ENCODE results near the gene RAB5B.
"Not testable (repeated sequence)": the region's sequence is repeated elsewhere in the genome, so short reads cannot be mapped to it uniquely, and the experiment has no call there.

The RAB5B gene

GRCh38 chr12:55983232-55983842 is 9.5 kb downstream of the RAB5B start:
- no peak for DNase-seq (ENCODE audit: low spot score)

DNA sequence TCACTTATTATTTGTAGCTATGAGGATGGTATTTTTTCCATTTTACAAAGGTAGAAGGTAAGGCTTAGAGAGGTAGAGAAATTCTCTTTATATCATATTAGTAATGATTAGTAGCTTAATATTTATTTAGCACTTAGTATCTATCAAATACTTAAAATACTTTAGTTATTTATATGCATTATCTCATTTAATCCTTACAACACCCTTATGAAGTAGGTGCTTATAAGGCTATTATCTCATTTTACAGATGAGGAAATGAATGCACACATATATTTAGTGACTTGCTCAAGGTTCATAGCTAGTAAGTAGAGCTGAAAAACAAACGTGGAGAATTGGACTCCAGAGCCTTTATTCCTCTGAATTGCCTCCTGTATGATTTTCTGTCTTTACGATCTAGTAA is 11.0 kb downstream of the RAB5B start:
- no peak for DNase-seq (ENCODE audit: low spot score)

DNA sequence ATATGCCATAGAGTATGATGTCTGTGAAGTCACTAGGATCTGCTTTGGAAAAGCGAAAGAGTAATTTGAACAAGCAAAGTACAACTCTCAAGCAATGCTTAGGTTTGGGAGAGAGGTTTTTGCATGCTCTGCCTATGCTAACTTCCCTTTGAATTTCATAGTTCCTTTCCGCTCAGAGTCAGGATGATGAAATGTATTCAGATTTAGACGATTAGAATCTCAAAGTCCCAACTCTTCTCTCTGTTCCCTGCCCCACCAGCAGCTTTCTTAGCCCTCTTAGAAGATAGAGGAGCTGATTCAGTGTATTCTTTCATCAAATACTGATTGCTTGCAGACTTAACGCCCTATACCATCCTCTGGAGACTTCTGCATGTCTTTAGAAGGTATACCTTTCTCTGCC is 11.5 kb downstream of the RAB5B start:
- DNase-seq (ENCODE audit: low spot score), result no peak

- DNase-seq (ENCODE audit: low spot score), result not testable (repeated sequence)
Observed at GRCh38 chr12:55985976-55986375, 12.1 kb downstream of the RAB5B start.

- DNase-seq (ENCODE audit: low spot score), result no peak
Observed at GRCh38 chr12:55991110-55991509, 17.2 kb downstream of the RAB5B start.

GRCh38 chr12:55993230-55993853 is 19.5 kb downstream of the RAB5B start:
- DNase-seq (ENCODE audit: low spot score), result no peak

DNA sequence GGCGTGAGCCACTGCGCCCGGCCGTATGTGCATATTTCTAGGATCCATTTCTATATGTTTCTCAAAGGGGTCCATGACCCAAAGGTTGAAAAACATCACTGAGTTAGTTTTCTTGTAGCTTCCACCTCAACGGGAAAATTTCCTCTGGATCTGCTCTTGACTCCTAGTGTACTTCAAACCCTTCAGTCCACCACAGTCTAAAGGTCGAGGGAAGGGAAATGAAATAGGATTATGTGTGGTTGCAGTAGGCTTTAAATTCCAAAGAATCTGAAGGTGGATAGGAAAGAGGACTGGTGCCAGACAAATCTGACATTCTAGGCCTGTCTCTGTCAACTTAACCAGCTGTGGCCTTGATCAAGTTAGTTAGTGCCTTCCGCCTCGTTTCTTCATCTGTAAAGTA is 21.5 kb downstream of the RAB5B start:
- DNase-seq (ENCODE audit: low spot score), result no peak

- DNase-seq (ENCODE audit: low spot score), result peak; percentile 83
Observed at GRCh38 chr12:55996201-55996714, 22.4 kb downstream of the RAB5B start.

- DNase-seq (ENCODE audit: low spot score), result peak; percentile 99
Observed at GRCh38 chr12:55996715-55997534, 23.0 kb downstream of the RAB5B start, which contains the start of gene SUOX. Gene SUOX (plus strand): TSS chr12:55997276. CDS start chr12:56002222, 4,946 bp downstream.

DNA sequence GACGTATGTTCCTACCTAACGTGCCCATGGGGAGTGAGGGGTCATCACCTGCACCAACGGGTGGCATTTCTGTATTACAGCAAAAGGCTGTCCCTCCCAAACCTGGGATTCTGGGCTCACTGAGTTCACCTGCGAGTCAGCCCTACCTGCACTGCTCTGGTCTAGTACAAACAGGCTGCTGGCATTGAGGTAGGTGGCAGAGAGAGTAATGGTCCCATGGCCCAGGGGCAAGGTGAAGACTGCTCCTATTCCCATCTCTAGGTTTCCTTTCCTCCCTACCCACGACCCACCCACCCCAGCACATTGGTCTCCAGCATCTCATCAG is 23.6 kb downstream of the RAB5B start:
- DNase-seq (ENCODE audit: low spot score), result no peak

DNA sequence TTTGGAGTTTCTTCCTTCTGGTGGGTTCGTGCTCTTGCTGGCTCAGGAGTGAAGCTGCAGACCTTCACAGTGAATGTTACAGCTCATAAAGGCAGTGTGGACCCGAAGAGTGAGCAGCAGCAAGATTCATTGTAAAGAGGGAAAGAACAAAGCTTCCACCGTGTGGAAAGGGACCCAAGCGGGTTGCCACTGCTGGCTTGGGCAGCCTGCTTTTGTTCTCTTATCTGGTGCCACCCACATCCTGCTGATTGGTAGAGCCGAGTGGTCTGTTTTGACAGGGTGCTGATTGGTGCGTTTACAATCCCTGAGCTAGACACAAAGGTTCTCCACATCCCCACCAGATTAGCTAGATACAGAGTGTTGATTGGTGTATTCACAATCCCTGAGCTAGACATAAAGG is 25.6 kb downstream of the RAB5B start:
- not testable (repeated sequence) for DNase-seq (ENCODE audit: low spot score)

GRCh38 chr12:55999999-56000540 is 26.2 kb downstream of the RAB5B start:
- DNase-seq (ENCODE audit: low spot score), result not testable (repeated sequence)

GRCh38 chr12:56001487-56002100 is 27.7 kb downstream of the RAB5B start:
- DNase-seq (ENCODE audit: low spot score), result no peak

DNA sequence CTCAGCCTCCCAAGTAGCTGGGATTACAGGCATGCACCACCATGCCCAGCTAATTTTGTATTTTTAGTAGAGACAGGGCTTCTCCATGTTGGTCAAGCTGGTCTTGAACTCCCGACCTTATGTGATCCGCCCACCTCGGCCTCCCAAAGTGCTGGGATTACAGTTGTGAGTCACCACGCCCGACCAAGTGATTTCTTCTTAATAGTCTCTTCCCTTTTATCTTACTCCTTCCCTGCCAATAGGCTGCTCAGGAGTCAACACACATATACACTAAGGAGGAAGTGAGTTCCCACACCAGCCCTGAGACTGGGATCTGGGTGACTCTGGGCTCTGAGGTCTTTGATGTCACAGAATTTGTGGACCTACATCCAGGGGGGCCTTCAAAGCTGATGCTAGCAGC is 29.5 kb downstream of the RAB5B start:
- DNase-seq (ENCODE audit: low spot score), result not testable (repeated sequence)

- DNase-seq (ENCODE audit: low spot score), result no peak
Observed at GRCh38 chr12:56004211-56004610, 30.3 kb downstream of the RAB5B start.

DNA sequence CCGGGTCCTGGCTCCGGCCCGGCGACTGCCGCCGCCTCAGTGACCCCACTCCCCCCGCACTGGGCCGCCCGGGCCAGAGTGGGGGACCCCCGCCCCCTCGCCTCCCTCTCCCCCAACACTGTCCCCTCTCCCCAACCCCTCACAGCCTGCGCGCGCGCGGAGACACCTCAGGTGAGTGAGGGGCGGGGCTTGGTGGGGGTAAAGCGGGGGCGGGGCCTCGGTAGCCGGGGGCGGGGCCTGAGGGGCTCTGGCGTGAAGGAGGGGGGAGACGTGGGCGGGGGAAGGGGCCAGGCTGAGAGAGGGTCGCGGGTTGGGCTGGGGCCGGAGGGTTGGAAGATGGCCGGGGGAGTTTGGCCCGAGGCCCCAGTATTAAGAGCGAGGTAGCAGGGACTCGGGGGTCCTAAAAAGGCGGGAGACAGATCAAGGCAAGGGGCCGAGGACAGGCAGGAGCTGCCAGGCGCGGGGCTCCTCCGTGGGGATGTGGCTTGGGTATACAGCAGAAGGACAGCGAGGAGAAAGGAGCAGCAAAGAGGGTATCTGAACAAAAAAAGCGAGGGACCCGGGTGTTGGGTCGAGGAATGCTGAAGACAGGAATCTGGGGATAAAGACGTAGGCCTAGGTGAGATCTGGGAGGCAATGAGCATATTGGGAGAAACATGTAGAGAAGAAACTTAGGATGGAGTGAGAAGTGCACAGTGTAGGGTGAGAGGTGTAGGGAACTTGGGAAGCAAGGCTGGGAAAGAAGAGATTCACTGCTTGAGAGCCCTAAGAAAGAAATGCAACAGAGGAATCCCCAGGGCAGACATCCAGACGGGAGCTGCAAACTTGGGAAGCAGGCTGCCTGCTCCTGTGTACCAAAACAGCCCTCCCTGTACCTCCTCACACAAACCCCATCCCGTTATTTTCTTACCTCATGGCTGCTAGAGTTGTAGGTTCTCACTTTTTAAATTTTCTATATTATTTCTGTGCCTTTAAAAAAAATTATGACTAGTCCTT is 34.0 kb downstream of the RAB5B start:
- peak; percentile 32 for DNase-seq (ENCODE audit: low spot score)

- DNase-seq (ENCODE audit: low spot score), result no peak
Observed at GRCh38 chr12:56010111-56010570, 36.3 kb downstream of the RAB5B start.

GRCh38 chr12:56011509-56012090 is 37.7 kb downstream of the RAB5B start:
- no peak for DNase-seq (ENCODE audit: low spot score)

DNA sequence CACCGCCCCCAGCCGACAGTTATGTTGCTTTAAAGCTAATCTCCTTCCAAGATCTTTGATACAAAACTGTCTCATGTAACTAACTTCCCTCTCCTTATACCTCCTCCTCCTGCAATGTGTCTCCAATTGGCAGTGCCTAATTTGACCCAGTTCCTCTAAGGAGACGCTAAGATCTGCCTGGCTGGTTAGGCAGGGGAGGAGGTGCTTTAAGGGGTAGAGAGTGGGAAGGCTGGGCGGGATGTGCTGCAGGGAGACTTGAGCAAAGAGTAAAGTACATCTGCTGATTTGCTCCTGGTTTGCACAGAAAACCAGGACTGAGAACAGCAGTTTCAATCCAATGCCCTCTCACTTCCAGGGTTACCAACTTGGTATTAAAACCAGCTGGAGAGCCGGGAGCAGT is 39.6 kb downstream of the RAB5B start:
- DNase-seq (ENCODE audit: low spot score), result no peak

GRCh38 chr12:56014205-56014604 is 40.3 kb downstream of the RAB5B start:
- DNase-seq (ENCODE audit: low spot score), result no peak

All from pons (tissue), 1 donor.